ENCODE data around the gene SPRN.
"Not testable (repeated sequence)": the region's sequence is repeated elsewhere in the genome, so short reads cannot be mapped to it uniquely, and the experiment has no call there.

Gene SPRN, protein sequence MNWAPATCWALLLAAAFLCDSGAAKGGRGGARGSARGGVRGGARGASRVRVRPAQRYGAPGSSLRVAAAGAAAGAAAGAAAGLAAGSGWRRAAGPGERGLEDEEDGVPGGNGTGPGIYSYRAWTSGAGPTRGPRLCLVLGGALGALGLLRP

DNA sequence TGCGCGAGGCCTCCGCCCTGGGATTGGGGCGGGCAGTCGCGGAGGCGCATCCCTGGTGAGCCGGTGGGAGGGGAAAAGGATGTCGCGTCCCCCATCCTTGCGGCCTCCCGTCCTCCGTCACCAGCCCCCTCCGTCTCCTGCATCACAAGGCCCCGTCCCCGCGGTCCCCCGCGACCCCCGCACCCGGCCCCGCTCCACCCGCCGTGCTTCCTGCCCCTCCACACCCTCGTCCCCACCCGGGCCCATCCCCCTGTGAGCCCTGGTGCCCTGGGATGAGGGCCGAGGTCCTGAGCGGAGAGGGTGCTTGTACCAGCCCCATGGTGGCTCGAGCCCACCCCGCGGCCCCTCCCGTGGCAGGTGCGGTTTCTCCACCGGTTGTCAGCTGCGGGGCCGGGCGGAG is at the start of gene SPRN:
Gene SPRN, minus strand, starts transcription at position 25 of the 400 bp plus-strand sequence. CDS start 944 bp downstream, outside the sequence.
- not testable (repeated sequence) for H3K9me3 ChIP-seq; H3K4me1 ChIP-seq (ENCODE audit: control insufficient read depth in 1 of 2, insufficient read depth in 1 of 2, low read depth in 1 of 2, low read length in 1 of 2); H3K4me3 ChIP-seq (ENCODE audit: low read depth in 1 of 2, low read length in 1 of 2); H3K27ac ChIP-seq; H3K36me3 ChIP-seq
- peaks cover 40% of the 10 kb centered on the region for H3K27me3 ChIP-seq

DNA sequence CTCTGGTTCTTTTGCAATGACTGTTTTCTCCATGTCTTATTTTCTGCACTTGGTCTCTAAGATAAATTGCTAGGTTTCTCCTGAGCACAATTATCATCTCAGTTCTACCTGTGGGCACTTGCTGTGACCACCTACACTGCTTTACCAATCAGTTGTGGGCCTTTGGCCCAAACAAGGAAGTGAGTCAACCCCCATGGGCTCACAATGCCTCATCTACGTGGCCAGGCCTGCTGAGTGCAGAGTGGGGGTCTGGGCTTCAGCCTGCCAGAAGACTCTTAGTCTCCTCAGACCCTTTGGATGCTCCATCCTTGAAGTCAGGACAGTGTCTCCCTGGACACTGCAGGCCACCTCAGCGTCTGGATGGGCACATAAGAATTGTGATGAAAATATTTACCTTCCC is 49.6 kb upstream of the SPRN start:
- TF ChIP-seq, protein P1, sequence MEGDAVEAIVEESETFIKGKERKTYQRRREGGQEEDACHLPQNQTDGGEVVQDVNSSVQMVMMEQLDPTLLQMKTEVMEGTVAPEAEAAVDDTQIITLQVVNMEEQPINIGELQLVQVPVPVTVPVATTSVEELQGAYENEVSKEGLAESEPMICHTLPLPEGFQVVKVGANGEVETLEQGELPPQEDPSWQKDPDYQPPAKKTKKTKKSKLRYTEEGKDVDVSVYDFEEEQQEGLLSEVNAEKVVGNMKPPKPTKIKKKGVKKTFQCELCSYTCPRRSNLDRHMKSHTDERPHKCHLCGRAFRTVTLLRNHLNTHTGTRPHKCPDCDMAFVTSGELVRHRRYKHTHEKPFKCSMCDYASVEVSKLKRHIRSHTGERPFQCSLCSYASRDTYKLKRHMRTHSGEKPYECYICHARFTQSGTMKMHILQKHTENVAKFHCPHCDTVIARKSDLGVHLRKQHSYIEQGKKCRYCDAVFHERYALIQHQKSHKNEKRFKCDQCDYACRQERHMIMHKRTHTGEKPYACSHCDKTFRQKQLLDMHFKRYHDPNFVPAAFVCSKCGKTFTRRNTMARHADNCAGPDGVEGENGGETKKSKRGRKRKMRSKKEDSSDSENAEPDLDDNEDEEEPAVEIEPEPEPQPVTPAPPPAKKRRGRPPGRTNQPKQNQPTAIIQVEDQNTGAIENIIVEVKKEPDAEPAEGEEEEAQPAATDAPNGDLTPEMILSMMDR (IDR thresholded peaks at IDR 0.05) = no peak
- Histone ChIP-seq H3K4me1 (ENCODE audit: control insufficient read depth in 1 of 2, insufficient read depth in 1 of 2, low read depth in 1 of 2, low read length in 1 of 2) (no peaks in the 10 kb centered on the region), H3K9me3 (no peaks in the 10 kb centered on the region), H3K27me3 (no peaks in the 10 kb centered on the region), H3K27ac (no peak overlapping the region), H3K36me3 (no peaks in the 10 kb centered on the region), H3K4me3 (ENCODE audit: low read depth in 1 of 2, low read length in 1 of 2) (no peak overlapping the region)

DNA sequence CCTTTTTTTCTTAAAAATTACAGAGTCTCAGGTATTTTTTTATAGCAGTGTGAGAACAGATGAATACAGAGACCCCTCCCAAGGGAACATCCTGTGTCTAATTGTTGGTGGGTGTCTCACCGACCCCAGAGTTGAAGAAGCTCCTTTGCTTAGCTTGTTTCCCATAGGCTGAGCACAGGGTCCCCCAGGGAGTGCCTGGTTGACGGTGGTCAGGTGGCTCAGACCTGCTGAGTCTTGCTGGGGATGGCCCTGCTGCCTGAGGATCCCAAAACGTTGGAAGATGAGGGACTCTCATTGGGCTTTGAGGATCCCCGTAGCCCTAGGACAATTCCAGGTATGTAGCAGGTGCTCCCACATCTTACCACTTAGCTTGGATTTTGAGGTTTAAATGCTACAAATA is 48.8 kb upstream of the SPRN start:
- Histone ChIP-seq H3K9me3 (no peaks in the 10 kb centered on the region), H3K27me3 (no peaks in the 10 kb centered on the region), H3K27ac (no peak overlapping the region), H3K4me3 (ENCODE audit: low read depth in 1 of 2, low read length in 1 of 2) (no peak overlapping the region), H3K4me1 (ENCODE audit: control insufficient read depth in 1 of 2, insufficient read depth in 1 of 2, low read depth in 1 of 2, low read length in 1 of 2) (no peaks in the 10 kb centered on the region), H3K36me3 (no peaks in the 10 kb centered on the region)
- TF ChIP-seq, protein P1 (IDR thresholded peaks at IDR 0.05) = no peak

DNA sequence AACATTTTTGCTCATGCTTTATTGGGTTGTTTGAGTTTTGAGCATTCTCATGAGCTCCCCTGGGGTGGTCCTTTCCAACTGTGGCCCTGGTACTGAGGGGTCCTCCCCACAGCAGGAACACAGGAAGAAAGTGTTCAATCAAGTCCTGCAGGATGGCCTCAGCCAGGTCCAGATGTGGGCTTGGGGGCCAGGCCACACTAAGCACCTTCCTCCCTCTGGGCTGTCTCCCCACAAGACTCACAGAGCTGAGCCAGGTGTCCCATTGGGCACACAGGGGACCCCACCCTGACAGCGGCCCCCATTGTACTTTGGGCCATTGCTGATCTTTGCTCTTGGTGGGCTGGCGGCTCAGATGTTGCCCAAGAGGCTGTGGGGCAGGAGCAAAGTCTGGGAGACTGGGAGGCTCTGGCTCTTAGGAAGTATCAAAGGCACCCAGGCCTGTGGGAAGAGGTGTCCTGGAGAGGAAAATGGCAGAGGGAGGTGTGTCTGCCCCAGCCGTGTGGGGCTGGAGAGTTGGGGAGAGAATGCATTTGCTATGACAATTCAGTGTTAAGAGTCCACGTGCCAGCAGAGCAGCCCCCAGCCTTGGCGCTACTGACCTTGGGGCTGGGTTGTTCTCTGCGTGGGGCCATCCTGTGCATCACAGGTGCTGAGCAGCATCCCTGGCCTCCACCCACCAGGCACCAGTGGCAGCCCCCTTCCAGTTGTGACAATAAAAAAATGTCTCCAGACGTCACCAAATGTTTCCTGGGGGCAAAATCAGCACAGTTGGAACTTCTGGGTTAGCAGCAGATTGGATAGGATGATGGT is 47.1 kb upstream of the SPRN start:
- TF ChIP-seq, protein P1 (IDR thresholded peaks at IDR 0.05) = no peak
- Histone ChIP-seq H3K4me1 (ENCODE audit: control insufficient read depth in 1 of 2, insufficient read depth in 1 of 2, low read depth in 1 of 2, low read length in 1 of 2) (no peaks in the 10 kb centered on the region), H3K27me3 (no peaks in the 10 kb centered on the region), H3K9me3 (no peaks in the 10 kb centered on the region), H3K4me3 (ENCODE audit: low read depth in 1 of 2, low read length in 1 of 2) (no peak overlapping the region), H3K36me3 (no peaks in the 10 kb centered on the region), H3K27ac (no peak overlapping the region)

DNA sequence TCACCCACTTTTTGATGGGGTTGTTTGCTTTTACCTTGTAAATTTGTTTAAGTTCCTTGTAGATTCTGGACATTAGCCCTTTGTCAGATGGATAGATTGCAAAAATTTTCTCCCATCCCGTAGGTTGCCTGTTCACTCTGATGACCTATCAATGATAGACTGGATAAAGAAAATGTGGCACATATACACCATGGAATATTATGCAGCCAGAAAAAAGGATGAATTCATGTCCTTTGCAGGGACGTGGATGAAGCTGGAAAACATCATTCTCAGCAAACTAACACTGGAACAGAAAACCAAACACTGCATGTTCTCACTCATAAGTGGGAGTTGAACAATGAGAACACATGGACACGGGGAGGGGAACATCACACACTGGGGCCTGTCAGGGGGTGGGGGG is 44.8 kb upstream of the SPRN start:
- not testable (repeated sequence) for H3K27ac ChIP-seq; H3K4me1 ChIP-seq (ENCODE audit: control insufficient read depth in 1 of 2, insufficient read depth in 1 of 2, low read depth in 1 of 2, low read length in 1 of 2); H3K27me3 ChIP-seq; H3K36me3 ChIP-seq; H3K9me3 ChIP-seq; H3K4me3 ChIP-seq (ENCODE audit: low read depth in 1 of 2, low read length in 1 of 2)

DNA sequence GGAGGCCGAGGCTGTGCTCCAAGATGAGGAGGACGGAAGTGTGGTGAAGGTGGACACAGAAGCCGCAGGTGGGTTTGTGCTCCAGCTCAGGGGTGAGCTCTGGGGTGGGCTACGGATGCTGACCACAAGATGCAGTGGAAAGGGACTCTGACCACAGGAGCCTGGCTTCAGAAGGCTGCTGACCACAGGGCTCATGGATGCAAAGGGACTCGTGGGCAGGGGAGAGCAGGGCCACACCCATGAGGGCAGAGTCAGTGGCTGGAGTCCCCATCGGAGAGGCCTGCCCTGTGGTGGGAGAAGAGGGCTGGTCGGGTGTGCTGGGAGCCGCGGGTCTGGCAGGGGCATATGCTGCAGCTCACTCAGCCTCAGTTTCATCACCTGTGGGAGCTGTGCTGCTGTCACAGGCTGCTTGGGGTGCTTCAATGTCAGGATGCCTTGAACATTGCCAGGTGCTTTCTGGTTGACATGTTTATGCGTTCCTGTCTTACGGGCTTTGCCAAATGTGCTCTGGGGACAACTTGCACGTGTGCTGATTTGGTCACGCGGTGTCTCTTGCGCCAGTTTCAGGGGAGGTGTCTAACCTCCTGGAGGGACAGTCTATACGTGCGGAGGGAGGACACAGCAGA is 43.0 kb upstream of the SPRN start:
- TF ChIP-seq, protein P1 (IDR thresholded peaks at IDR 0.05) = no peak
- Histone ChIP-seq H3K27ac (no peak overlapping the region), H3K27me3 (peaks cover 4% of the 10 kb centered on the region), H3K9me3 (no peaks in the 10 kb centered on the region), H3K4me1 (ENCODE audit: control insufficient read depth in 1 of 2, insufficient read depth in 1 of 2, low read depth in 1 of 2, low read length in 1 of 2) (no peaks in the 10 kb centered on the region), H3K4me3 (ENCODE audit: low read depth in 1 of 2, low read length in 1 of 2) (no peak overlapping the region), H3K36me3 (no peaks in the 10 kb centered on the region)
